Amniotic stem cell (primary cell): Measurements from ENCODE around the gene CCDC117.
A peak's percentile ranks its signal among the peaks of the same experiment; 100 is the strongest.
"Not testable (repeated sequence)": the region's sequence is repeated elsewhere in the genome, so short reads cannot be mapped to it uniquely, and the experiment has no call there.

Experiments
- DNase-seq: peaks from one replicate; lab custom pipeline; 2025; lab: John Stamatoyannopoulos, UW

Gene CCDC117

DNA sequence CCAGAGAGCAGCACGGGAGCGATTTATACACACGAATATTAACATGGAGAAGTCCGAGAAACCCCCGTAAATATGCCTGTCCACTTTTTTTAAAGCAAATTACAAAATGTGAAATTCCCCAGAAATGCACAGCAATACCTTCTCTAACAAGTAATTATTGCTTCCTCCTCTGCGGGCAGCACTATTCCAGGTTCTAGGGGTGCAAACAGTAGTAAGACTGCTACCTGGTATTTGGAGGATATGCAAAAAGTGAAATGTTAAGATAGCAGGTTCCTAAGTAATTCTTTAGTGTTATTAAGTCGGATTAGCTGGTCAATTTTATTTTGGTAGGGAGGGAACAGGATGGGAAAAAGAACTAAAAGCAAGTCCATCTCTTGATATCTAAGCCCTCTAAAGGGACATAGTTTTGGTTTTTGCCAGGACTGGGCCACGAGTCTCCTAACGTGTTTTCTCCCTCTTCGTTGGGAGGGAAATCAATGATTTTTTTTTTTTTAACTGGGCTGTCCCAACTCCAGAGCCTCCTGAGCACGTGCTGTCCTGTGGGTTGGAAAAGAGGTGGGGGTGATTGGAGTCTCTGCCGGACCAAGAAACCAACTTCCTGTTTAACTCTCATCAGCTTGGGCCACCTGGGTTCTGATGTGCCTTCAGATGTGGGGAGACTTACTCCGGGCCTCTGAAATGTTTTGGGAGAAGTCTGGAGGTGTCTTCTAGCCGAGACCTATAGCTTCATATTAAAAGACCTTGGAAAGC, 29.5 kb downstream of the CCDC117 start:
- DNase-seq: no peak

DNA sequence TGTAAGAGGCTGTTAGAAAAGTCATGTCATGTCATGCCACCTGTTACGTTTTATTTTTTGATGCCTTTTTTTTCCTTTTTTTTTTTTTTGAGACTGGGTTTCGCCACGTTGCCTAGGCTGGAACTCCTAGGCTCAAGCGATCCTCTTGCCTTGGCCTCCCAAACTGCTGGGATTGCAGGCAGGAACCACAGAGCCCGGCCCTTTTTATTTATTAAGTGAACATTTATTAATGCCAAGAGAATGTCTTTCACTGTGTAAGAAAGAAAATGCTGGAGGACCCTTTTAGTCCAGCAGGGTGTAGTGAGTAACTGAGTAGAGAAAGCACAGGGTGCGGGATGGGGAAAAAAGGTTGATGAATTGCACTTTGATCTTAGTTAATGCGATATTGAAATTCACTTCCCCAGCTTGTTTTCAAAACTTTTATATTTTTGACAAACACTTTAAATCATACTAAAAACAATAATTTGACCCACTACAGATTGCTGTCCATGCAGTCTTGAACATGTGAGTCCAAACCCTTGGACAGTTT, 30.2 kb downstream of the CCDC117 start:
- no peak for DNase-seq

DNA sequence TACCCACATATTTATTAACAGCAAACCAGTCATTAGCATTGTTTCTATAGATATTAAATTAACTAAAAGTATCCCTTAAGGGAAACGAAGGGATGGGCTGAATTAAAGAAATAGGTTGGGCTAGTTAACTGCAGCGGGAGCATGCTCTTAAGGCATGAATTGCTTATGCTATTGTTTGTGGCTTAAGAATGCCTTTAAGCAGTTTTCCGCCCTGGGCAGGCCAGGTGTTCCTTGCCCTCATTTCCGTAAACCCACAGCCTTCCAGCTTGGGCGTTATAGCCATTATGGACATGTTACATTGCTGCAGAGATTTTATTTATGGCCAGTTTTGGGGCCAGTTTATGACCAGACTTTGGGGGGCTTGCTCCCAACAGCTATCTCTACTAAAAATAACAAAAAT, 32.9 kb downstream of the CCDC117 start:
- not testable (repeated sequence) for DNase-seq

DNA sequence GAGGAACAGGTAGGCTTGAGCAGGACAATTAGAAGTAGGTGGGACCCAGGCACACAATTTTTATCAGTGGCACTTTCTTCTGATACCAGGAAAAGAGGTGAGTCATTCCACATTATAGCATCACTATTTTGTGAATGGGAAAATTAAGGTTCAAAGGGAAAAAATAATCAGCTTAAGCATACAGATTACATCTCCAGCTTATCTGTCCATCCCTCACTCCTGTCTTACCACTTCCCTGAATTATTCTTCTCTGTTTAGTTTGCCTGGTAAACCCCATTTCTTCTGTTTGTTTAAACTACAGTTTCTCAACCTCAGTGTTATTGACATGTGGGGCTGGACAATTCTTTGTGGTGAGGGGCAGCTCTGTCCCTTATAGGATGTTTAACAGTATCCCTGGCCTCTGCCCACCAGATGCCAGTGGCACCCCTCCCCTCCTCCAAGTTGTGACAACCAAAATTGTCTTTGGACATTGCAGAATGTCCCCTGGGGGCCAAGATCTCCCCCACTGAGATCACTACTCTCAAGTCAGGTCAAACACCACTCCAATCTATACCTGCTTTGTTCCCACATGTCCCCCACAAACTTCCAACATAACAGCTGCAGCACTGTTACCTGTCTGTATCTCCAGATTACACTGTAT, 36.3 kb downstream of the CCDC117 start:
- no peak for DNase-seq

DNA sequence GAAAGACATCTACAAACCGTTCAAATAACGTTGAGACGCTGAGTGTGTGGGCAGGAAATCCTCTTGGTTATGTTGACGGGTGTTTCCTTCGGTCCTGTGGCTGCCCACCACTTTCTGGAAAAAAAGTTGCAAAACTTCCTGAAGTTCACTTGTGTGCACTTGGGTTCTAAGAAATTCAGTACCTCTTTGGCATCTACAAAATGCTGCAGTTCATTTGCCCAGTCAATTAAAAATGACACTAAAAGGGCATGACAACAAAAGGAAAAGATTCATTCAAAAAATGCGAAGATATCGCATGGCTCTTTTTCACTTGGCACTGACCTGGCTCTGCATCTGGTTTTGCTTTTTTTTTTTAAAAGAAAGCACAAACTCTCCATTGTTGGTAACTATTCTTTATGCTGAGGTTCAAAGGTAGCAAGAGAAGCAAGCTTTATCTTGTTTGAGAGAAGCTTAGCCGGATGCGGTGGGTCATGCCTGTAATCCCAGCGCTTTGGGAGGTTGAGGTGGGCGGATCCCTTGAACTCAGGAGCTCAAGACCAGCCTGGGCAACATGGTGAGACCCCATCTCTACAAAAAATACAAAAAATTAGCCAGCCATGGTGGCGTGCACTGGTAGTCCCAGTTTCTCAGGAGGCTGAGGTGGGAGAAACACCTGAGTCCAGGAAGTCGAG, 38.5 kb downstream of the CCDC117 start:
- no peak for DNase-seq

DNA sequence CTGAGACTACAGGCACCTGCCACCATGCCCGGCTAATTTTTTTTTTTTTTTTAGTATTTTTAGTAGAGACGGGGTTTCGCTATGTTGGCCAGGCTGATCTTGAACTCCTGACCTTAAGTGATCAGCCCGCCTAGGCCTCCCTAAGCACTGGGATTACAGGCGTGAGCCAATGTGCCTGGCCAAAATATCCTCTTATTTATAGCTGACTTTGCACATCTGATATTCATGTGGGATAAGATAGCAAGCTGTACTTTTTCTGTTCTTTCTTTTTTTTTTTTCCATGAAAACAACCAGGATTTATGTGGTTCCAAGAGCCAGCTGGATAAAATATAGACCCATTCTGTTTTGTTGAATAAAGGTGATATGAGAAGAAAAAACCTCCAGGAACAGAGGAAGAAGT, 40.0 kb downstream of the CCDC117 start:
- no peak for DNase-seq

DNA sequence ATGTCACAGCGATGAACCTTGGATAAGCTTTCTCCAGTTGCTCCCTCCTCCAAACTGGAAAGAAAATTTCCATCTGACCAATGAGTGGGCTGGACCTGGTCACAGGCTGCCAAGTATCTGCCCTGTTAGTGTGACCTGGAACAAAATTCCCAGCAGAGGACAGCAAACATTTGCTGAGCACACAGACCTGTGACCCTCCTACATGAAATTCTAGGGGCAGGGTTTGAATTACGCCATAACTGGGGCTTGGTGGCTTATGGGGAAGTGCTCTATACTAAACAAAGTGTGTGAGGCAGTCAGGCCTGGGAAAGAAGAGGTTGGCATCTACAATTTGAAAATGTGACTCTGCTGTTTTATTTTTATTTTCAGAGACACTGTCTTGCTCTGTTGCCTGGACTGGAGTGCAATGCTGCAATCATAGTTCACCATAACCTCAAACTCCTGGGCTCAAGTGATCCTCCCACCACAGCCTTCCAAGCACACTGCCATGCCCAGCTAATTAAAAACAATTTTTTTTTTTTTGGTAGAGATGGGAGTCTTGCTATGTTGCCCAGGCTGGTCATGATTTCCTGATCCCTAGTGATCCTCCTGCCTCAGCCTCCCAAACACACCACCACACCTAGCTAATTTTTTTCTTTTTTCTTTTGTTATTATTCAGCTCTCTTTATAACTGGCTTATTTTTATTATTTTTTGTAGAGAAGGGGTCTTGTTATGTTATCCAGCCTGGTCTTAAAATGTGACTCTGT, 41.5 kb downstream of the CCDC117 start:
- DNase-seq: no peak

DNA sequence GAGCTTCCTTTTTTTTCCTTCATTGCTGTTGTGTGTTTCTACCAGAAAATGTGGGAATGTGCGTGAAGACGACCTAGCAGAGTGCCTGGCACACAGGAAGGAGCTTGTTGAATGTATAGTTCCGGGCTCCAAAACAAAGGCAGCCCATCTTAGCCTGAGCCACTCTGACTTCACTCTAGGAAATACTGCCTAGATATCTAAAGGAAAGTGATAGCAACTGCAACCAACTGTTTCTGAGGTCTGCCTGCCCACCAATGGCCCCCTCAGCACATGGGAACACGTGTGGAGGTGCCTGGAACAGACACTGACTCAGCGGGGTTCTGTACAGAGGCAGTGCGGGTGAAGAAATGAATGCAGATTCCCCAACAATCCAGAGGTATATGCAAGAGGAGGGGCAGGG, 42.6 kb downstream of the CCDC117 start:
- DNase-seq: no peak

DNA sequence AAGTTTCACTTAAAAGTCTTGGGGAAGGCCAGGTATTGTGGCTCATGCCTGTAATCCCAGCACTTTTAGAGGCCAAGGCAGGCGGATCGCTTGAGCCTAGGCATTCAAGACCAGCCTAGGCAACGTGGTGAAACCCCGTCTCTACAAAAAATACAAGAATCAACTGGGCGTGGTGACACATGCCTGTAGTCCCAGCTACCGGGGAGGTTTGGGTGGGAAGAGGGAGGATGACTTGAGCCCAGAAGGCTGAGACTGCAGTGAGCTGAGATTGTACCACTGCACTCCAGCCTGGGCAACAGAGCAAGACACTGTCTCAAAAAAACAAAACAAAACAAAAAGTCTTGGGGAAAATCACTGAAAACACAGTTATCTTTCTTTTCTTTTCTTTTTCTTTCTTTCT, 43.2 kb downstream of the CCDC117 start:
- no peak for DNase-seq

DNA sequence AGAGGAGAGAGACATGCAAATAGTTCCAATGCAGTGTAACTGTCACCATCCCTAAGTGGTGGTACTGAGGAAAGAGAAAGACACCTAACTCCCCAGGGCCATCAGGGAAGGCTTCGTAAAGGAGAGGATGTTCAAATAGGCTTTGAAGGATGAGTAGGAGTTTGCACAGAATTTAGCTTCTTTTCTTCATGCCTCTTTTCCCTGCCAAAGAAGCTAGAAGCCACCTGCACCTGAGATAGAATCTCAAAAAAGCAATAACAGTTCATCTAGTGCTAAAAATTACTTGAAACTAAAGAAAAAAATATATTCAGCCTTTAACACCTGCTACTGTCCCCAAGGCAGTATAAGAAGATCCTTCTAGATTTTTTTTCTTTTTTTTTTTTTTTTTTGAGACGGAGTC, 44.6 kb downstream of the CCDC117 start:
- no peak for DNase-seq

DNA sequence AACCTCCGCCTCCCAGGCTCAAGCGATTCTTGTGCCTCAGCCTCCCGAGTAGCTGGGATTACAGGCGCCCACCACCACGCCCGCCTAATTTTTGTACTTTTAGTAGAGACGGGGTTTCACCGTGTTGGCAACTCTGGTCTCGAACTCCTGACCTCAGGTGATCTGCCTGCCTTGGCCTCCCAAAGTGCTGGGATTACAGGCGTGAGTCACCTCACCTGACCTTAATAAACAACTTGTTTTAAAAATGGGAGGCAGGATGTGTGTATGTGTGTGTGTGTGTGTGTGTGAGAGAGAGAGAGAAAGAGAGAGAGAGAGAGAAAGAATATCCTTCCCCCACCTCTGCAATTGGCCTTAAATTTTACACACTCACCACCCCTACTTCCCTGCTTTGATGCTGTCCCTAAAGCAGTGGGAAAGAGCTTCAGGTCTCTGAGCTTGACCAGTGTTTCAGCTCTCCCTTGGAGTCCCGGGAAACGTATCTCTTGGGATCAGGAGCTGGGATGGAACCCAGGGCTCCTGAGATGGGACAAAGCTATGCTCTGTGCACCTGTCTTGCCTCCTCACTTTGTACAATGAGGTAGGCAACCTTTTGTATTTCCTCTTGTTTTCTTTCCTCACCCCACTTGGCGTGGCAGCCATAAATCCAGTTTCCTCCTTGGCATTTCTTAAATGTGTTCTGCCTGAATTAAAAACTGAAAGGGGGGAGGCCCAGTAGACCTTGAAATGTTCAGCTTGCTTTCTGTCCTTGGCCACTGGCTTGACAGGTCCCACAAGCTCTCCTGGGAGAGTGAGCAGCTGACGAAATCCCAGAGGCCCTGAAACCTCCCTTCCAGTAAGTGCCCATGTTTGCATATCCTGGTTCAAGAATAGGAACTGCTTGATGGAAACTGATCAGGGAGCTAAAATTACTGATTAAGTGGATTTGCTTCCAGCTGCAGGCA, 45.7 kb downstream of the CCDC117 start:
- DNase-seq: no peak

DNA sequence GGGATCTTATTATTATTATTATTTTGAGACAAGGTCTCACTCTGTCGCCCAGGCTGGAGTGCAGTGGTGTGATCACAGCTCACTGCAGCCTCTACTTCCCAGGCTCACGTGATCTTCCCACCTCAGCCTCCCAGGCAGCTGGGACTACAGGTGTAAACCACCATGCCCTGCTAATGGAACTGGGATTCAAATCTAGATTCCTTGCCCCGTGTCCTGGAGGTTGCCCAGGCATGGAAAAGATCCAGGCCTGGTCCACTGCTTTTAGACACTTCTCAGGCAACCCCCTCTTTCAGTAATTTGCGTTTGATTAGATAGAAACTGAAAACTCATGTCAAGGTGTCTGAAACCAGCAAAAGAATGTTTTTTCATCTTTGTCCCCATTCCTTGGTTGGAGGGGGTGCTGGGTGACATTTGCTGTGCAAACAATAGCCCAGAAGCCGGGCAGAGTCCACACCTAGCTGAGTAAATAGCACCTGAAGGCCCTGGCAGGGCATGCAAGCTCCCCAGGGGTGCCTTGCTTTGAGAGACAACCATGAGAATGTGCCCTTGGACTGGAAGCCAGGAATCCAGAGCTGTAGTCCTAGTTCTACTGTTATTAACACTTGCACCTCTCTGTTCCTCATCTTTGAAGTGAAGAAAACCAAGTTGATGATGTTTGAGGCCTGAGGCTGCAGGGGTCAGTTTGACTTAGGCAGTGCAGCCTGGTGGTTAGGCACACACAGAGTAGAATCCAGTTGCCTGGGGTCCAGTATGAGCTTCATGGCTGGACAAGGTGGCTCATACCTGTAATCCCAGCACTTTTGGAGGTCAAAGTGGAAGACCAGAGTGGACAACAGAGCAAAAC, 47.0 kb downstream of the CCDC117 start:
- DNase-seq: no peak

DNA sequence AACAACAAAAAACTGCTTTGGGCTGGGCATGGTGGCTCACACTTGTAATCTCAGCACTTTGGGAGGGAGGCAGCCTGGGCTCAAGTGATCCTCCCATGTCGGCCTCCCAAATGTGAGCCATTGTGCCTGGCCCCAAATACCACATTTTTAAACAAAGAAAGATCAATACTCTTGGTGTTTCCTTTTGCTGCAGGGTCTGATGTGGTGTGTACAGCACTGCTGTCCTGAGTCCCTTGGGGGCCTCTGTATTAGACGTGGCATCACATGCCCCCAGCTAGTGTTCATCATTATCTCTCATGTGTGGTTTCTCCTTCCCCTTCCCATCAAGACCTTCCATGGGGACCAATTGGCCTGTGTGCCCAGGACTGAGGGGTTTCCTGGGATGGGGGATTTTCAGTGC, 48.4 kb downstream of the CCDC117 start:
- no peak for DNase-seq

DNA sequence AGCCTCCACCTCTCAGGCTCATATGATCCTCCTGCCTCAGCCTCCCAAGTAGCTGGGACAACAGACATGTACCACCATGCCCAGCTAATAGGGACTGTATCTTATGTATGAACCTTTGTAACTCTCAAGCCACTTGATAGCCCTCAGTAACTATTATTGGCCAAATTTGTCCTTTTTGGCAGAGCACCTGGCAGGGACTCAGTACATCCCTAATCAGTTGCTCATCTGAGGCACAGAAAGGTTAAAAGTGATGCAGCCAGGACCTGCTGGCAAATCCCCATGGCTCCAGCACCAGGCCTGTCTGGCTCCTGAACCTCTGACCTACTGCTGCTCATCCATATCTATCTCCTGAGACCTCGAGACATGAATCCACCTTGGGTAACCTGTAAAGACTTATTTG, 49.0 kb downstream of the CCDC117 start:
- no peak for DNase-seq

DNA sequence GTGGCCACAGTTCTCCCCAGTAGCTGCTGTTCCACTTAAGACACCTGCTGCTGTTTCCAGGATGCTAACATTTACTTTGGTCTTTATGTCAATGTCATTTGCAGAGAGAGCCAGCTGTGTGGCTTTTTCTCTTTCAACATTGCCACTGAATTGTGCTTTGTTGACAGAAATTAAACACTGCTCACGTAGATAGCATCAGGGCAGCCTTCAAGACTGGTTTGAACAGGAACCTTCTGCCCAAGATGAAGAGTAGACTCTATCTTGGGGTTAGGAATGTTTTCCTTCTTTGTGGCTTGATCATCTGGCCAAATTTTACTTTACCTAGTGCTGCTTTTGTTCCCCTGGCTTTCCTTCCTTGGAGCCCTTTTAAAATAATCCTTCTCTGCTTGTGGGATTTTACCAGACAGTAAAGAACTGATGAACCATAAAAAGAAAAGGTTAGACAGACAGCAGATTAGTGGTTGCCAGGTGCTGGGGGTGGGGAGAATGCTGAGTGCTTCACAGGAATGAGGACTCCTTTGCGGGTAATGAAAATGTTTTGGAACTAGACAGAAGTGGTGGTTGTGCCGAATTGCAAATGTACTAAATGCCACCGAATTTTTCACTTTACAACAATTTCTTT, 50.5 kb downstream of the CCDC117 start:
- no peak for DNase-seq

DNA sequence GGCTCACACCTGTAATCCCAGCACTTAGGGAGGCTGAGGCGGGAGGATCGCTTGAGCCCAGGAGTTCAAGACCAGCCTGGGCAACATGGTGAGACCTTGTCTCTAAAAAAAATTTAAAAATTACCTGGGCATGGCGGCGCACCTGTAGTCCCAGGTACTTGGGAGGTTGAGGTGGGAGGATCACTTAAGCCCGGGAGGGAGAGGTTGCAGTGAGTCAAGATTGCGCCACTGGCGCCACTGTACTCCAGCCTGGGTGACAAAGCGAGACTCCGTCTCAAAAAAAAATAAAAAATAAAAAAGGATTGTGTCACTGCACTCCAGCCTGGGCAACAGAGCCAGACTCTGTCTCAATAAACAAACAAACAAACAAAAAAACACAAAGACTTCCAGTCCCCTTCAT, 52.0 kb downstream of the CCDC117 start:
- not testable (repeated sequence) for DNase-seq

DNA sequence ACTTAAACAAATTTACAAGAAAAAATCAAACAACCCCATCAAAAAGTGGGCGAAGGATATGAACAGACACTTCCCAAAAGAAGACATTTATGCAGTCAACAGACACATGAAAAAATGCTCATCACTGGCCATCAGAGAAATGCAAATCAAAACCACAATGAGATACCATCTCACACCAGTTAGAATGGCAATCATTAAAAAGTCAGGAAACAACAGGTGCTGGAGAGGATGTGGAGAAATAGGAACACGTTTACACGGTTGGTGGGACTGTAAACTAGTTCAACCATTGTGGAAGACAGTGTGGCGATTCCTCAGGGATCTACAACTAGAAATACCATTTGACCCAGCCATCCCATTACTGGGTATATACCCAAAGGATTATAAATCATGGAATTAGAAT, 53.9 kb downstream of the CCDC117 start:
- not testable (repeated sequence) for DNase-seq

DNA sequence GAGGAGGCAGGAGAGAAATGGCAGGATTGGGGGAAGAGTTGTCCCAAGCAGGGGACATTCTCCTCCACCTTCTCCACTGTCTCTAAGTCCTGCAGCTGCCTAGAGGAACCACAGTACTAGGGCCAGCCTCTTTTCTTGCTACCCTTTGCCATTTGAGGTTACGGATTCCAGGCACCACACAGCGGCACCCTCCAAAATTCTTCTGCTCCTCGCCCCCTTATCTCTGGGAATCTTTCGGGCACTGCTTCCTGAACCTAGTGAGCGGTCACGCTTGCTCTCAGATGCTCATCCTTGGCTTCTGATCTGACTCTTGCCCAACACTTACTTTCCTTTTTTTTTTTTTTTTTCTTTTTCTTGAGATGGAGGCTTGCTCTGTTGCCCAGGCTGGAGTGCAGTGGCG, 54.4 kb downstream of the CCDC117 start:
- DNase-seq: no peak

DNA sequence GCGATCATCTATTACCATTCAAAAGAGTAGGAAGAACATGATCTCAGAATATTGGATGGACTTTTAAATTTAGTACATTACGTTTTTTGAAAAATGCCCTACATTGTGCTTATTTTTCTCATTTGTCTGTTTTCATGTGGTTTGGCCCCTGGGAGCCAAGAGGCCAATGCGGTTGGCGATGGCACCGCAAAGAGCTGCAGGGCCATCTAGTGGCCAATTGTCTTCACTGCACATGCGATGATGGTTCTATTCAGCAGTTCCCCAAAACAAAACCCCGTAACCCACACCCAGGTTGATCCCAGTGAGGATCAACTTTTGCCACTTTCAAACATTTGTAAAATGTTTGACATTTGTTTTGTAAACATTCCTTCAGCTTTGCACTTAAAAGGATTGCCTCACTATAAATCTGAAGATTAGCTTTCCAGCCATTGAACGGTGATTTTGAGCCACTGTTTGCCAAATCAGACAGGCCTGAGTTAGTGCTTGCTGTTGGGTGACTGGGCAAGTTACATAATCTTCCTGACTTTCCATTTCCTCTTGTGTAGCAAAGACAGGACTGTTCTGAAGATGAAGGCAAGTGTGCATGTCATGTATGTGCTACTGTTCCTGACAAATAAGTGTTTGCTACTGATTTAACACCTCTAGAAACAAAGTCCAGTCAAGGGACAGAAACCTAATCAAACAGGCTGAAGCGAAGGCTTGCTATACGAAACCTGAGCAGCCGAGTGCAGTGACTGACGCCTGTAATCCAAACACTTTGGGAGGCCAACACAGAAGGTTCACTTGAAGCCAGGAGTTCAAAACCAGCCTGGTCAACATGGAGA, 57.1 kb downstream of the CCDC117 start:
- peak; percentile 24 for DNase-seq
